SK-N-SH treated with all-trans-retinoic acid at 6 μM for 48 hours (cell line): Measurements from ENCODE around the gene TNS3.

ENCODE experiments used
- OSR1 ChIP-seq: fragments of 250-450 bp; sonication (Bioruptor Pico); IDR thresholded peaks from 2 replicates; pipeline ENCODE4 v1.8.0; 2022; ENCODE audit warnings: moderate library complexity, mild to moderate bottlenecking, inconsistent platforms
- PATZ1 ChIP-seq: fragments of 250-450 bp; sonication (Bioruptor Pico); IDR thresholded peaks from 2 replicates; pipeline ENCODE4 v1.8.0; 2020; ENCODE audit warnings: mild to moderate bottlenecking, moderate library complexity, borderline replicate concordance
- TF ChIP-seq, protein P1 (sequence below): fragments of 250-450 bp; sonication (Bioruptor Pico); IDR thresholded peaks from 2 replicates; pipeline ENCODE4 v1.5.1; 2020; ENCODE audit warnings: low read depth, mild to moderate bottlenecking, moderate library complexity

GRCh38 chr7:47333959-47334358 lies 248.0 kb downstream of the TNS3 start:
- TF ChIP-seq PATZ1 (no peak), OSR1 (CRISPR knock-in tag) (no peak)
- TF ChIP-seq, protein P1, sequence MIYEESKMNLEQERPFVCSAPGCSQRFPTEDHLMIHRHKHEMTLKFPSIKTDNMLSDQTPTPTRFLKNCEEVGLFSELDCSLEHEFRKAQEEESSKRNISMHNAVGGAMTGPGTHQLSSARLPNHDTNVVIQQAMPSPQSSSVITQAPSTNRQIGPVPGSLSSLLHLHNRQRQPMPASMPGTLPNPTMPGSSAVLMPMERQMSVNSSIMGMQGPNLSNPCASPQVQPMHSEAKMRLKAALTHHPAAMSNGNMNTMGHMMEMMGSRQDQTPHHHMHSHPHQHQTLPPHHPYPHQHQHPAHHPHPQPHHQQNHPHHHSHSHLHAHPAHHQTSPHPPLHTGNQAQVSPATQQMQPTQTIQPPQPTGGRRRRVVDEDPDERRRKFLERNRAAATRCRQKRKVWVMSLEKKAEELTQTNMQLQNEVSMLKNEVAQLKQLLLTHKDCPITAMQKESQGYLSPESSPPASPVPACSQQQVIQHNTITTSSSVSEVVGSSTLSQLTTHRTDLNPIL (CRISPR knock-in tag): no peak
